ENCODE results near the gene TEX38.

The TEX38 gene

GRCh38 chr1:46670134-46670533 is 1.5 kb upstream of the TEX38 start:
- H3K79me2 ChIP-seq (ENCODE audit: low read length) = peaks cover 13% of the 10 kb centered on the region
- no peak overlapping the region for H2AFZ ChIP-seq (ENCODE audit: low read depth, low read length)
- H3K36me3 ChIP-seq (replicated peaks; ENCODE audit: low read depth, low read length) = no peaks in the 10 kb centered on the region
- H3K27ac ChIP-seq (ENCODE audit: low read length) = no peak overlapping the region
- no peak overlapping the region for H3K4me3 ChIP-seq (ENCODE audit: low read length)
- no peak overlapping the region for H3K9ac ChIP-seq (ENCODE audit: low read length)
- H3K9me3 ChIP-seq (ENCODE audit: insufficient read depth, low read length) = no peaks in the 10 kb centered on the region
- H3K4me2 ChIP-seq (ENCODE audit: low read length) = no peak overlapping the region
- no peaks in the 10 kb centered on the region for H4K20me1 ChIP-seq (ENCODE audit: insufficient read depth, low read length)
- H3K4me1 ChIP-seq (ENCODE audit: low read length) = peaks cover 9% of the 10 kb centered on the region
- TF ChIP-seq CTCF (IDR thresholded peaks at IDR 0.05; ENCODE audit: low read depth, low read length) (no peak), EZH2phosphoT487 (IDR thresholded peaks at IDR 0.05; ENCODE audit: low read depth) (no peak)
- H3K27me3 ChIP-seq (ENCODE audit: low read depth, low read length) = no peaks in the 10 kb centered on the region

DNA sequence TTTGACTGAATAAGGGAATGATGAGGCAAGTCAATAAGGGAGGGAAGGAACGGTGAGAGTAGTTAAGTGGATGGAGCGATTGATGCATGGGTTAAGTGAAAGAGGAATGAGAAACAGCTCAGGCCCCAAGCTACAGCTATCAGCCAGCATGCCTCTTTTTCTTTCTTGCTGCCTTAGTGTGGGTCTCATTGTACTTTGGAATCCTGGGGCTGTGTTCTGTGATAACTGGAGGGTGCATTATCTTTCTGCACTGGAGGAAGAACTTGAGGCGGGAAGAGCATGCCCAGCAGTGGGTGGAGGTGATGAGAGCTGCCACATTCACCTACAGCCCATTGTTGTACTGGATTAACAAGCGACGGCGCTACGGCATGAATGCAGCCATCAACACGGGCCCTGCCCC is 1.0 kb downstream of the TEX38 start:
- Histone ChIP-seq H3K9ac (ENCODE audit: low read length) (no peak overlapping the region), H3K4me1 (ENCODE audit: low read length) (peaks cover 3% of the 10 kb centered on the region; the same call in 1 of the 2 replicates), H3K27me3 (ENCODE audit: low read depth, low read length) (no peaks in the 10 kb centered on the region), H2AFZ (ENCODE audit: low read depth, low read length) (no peak overlapping the region), H3K4me3 (ENCODE audit: low read length) (no peak overlapping the region), H3K27ac (ENCODE audit: low read length) (no peak overlapping the region), H3K4me2 (ENCODE audit: low read length) (no peak overlapping the region), H3K36me3 (replicated peaks; ENCODE audit: low read depth, low read length) (peaks cover 2% of the 10 kb centered on the region), H3K9me3 (ENCODE audit: insufficient read depth, low read length) (no peaks in the 10 kb centered on the region), H4K20me1 (ENCODE audit: insufficient read depth, low read length) (no peaks in the 10 kb centered on the region), H3K79me2 (ENCODE audit: low read length) (peaks cover 1% of the 10 kb centered on the region)
- TF ChIP-seq EZH2phosphoT487 (IDR thresholded peaks at IDR 0.05; ENCODE audit: low read depth) (no peak), CTCF (IDR thresholded peaks at IDR 0.05; ENCODE audit: low read depth, low read length) (no peak)

DNA sequence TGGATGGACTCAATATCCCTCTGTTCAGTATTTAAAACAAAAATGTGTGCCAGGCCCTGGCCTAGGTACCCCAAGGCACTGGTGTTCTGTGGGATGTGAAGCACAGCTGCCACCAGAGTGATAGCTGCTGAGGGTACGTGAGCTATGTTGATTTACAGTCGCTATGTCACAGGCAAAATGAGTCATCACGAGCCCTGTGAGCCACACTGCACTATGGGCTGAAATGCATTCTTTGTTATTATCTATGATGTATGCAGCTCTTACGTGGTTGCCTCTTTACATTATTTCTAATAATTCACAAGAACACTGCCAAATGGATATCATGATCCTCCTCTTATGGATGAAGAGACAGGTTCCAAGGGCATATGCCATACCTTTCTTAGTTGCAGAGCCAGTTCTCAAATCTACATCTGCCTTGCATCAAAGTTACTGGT is 2.1 kb downstream of the TEX38 start:
- Histone ChIP-seq H3K79me2 (ENCODE audit: low read length) (no peaks in the 10 kb centered on the region), H3K9ac (ENCODE audit: low read length) (no peak overlapping the region), H3K36me3 (replicated peaks; ENCODE audit: low read depth, low read length) (peaks cover 2% of the 10 kb centered on the region), H3K27ac (ENCODE audit: low read length) (no peak overlapping the region), H3K4me2 (ENCODE audit: low read length) (no peak overlapping the region), H3K9me3 (ENCODE audit: insufficient read depth, low read length) (no peaks in the 10 kb centered on the region), H2AFZ (ENCODE audit: low read depth, low read length) (no peak overlapping the region), H3K4me3 (ENCODE audit: low read length) (no peak overlapping the region), H4K20me1 (ENCODE audit: insufficient read depth, low read length) (no peaks in the 10 kb centered on the region), H3K4me1 (ENCODE audit: low read length) (no peaks in the 10 kb centered on the region), H3K27me3 (ENCODE audit: low read depth, low read length) (no peaks in the 10 kb centered on the region)
- TF ChIP-seq EZH2phosphoT487 (IDR thresholded peaks at IDR 0.05; ENCODE audit: low read depth) = no peak

DNA sequence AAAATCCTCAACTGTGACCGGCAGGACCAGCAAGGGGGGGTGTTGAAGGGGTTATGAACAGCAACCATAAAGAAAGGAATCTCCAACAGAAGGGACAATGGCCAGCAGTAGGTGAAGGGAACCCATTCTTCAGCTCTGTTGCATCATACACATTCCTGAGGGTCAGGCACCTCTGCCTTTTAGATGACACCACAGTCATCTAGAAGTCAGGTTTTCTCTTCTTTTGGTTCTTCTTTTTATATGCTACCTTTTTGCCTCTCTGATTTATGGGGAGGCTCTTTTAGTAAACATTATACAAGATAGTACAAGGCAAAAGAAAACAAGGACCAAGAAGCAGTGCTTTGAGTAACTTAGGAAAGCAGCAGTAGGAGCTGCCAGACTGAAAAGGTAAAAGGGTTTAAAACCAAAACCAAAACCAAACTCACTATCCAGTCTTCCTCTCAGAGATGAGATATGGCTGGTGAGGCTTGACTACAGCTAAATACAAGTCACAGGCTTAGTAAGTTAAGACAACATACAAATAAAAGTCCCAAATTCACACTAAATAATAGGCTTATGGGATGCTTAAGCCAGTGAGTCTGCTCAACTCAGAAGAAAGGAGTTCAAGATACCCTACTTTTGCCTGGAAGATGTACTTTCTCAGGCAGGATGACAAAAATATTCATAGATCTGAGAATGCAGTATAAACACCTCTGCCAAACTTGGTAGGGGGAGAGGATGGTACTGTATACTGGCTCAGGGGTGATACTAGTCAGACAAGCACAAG is 4.1 kb downstream of the TEX38 start:
- H3K4me3 ChIP-seq (ENCODE audit: low read length) = no peak overlapping the region
- H3K27me3 ChIP-seq (ENCODE audit: low read depth, low read length) = no peaks in the 10 kb centered on the region
- no peaks in the 10 kb centered on the region for H3K4me1 ChIP-seq (ENCODE audit: low read length)
- H3K4me2 ChIP-seq (ENCODE audit: low read length) = no peak overlapping the region
- no peaks in the 10 kb centered on the region for H3K79me2 ChIP-seq (ENCODE audit: low read length)
- H3K9me3 ChIP-seq (ENCODE audit: insufficient read depth, low read length) = no peaks in the 10 kb centered on the region
- no peaks in the 10 kb centered on the region for H4K20me1 ChIP-seq (ENCODE audit: insufficient read depth, low read length)
- H2AFZ ChIP-seq (ENCODE audit: low read depth, low read length) = no peak overlapping the region
- TF ChIP-seq EZH2phosphoT487 (IDR thresholded peaks at IDR 0.05; ENCODE audit: low read depth) (no peak), CTCF (IDR thresholded peaks at IDR 0.05; ENCODE audit: low read depth, low read length) (no peak)
- H3K36me3 ChIP-seq (replicated peaks; ENCODE audit: low read depth, low read length) = peaks cover 13% of the 10 kb centered on the region
- no peak overlapping the region for H3K9ac ChIP-seq (ENCODE audit: low read length)
- H3K27ac ChIP-seq (ENCODE audit: low read length) = no peak overlapping the region
